Measurements from ENCODE around the gene FAM167B. TPM values are rescaled to one million over a fixed set of nuclear protein-coding genes. Genes with fewer than 3 reads are reported as not detected.

The FAM167B gene
- 10 to 100 TPM in 3 of 4 donors, 1 to 10 TPM in 1; 8.4 to 11.1 (median 10.7) TPM for polyA plus RNA-seq (ENCODE audit: insufficient read length in 4 of 4)

GRCh38 chr1:32246888-32247273 lies at the start of gene FAM167B:
TSS of gene FAM167B (plus strand) at chr1:32247222. CDS start at chr1:32247422, 200 bp downstream.
- DNase-seq (ENCODE audit: low read depth in 4 of 4, low spot score in 3 of 4): no peak

DNA sequence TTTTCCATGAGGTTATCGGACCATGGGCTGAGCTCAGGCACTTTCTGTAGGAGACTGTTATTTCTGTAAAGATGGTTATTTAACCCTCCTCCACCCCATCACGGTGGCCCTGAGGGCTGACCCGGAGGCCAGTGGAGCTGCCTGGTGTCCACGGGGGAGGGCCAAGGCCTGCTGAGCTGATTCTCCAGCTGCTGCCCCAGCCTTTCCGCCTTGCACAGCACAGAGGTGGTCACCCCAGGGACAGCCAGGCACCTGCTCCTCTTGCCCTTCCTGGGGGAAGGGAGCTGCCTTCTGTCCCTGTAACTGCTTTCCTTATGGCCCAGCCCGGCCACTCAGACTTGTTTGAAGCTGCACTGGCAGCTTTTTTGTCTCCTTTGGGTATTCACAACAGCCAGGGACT lies 49.2 kb upstream of the FAM167B start:
- no peak for DNase-seq (ENCODE audit: low read depth in 4 of 4, low spot score in 3 of 4)

DNA sequence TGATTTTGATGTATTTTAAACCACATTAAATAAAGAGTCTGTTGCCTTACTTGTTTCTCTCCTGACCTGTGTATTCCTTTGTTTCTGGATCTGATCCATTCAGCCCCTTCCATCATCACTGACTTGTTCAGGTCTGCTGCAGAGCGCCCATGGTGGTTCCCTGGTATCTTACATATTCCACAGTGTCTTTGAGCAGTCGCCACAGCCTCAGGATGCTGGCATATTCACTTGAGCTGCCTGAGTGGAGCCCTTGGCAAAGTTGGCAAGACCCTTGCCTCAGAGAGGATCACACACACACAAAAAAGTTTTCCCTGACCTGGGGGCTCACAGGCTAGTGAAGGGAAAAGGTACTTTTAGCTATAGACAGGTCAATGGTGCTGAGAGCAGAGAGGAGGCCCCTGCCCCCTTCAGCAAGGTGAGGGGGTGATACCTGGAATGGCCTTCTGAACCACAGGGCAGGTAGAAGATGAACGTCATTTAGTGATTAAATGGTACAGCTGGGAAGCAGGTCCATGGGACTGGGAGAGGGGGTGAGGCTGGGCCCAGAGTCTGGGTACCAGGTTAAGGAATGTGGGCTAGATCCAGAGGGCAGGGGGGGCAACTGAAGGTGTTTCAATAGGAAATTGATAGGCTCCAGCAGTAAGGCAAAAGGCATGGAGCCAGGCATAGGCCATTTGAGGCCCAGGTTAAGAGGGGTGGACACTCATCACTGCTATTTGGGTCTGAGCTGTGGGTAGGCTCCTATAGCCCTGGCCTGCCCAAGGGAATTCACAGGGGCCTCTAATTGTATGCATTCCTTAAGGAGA lies 48.6 kb upstream of the FAM167B start:
- no peak for DNase-seq (ENCODE audit: low read depth in 4 of 4, low spot score in 3 of 4)

GRCh38 chr1:32199043-32199716 lies 47.8 kb upstream of the FAM167B start:
- no peak for DNase-seq (ENCODE audit: low read depth in 4 of 4, low spot score in 3 of 4)

DNA sequence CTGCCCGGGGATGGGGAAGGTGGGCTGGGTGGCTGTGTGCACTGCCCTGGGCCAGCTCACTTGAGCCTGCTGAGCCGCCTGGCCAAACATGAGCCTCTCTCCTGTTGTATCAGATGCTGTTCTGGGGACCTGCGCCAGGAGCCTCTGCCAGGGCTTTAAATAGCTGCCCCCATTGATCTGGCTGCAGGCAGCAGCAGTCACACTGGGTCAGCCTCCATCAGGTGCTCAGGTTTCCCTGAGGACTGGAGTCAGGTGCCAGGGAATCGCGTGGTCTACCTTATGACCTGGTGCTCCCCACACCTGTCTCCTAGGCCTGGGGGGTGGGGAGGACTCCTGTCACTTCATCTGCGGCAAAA lies 47.3 kb upstream of the FAM167B start:
- DNase-seq (ENCODE audit: low read depth in 4 of 4, low spot score in 3 of 4): no peak

GRCh38 chr1:32200226-32201010 lies 46.6 kb upstream of the FAM167B start, which contains the start of gene CCDC28B:
TSS of gene CCDC28B (plus strand) at chr1:32200595. CDS start at chr1:32201936, 1,341 bp downstream.
- DNase-seq (ENCODE audit: low read depth in 4 of 4, low spot score in 3 of 4): peak in 1 of 4 donors; percentile 59

GRCh38 chr1:32201011-32201855 lies 45.8 kb upstream of the FAM167B start:
- DNase-seq (ENCODE audit: low read depth in 4 of 4, low spot score in 3 of 4): no peak

DNA sequence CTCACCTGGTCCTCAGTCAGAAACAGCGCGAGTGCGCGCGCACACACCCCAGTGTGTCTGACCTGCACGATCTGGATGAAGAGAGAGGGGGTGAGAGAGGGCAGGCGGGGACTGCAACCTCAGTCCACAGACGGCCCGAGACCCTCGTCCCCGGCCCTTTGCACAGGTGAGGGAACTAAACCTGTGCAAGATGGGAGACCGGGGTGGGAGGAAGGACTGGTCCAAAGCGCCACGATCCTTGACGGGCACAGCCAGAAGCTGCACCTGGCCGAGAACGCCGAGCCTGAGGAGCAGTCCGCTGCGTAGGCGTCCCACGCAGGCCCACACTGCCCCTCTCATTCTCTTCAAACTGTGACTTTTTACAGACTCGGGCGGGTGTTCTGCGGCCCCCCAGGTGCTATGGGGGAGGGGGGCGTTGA lies 42.1 kb upstream of the FAM167B start:
- no peak for DNase-seq (ENCODE audit: low read depth in 4 of 4, low spot score in 3 of 4)

- peak; percentile 74 to 87 (median 82) for DNase-seq (ENCODE audit: low read depth in 4 of 4, low spot score in 3 of 4)
Measured at GRCh38 chr1:32205401-32206370, 41.3 kb upstream of the FAM167B start, which contains the start of gene IQCC. TSS of gene IQCC (plus strand) at chr1:32205671. CDS start at chr1:32205682, 11 bp downstream.

GRCh38 chr1:32208469-32208868 lies 38.6 kb upstream of the FAM167B start:
- no peak for DNase-seq (ENCODE audit: low read depth in 4 of 4, low spot score in 3 of 4)

- DNase-seq (ENCODE audit: low read depth in 4 of 4, low spot score in 3 of 4): no peak
Measured at GRCh38 chr1:32208891-32209328, 38.1 kb upstream of the FAM167B start, which contains the start of gene DCDC2B. TSS of gene DCDC2B (plus strand) at chr1:32209089. CDS start at chr1:32209094, 5 bp downstream.

DNA sequence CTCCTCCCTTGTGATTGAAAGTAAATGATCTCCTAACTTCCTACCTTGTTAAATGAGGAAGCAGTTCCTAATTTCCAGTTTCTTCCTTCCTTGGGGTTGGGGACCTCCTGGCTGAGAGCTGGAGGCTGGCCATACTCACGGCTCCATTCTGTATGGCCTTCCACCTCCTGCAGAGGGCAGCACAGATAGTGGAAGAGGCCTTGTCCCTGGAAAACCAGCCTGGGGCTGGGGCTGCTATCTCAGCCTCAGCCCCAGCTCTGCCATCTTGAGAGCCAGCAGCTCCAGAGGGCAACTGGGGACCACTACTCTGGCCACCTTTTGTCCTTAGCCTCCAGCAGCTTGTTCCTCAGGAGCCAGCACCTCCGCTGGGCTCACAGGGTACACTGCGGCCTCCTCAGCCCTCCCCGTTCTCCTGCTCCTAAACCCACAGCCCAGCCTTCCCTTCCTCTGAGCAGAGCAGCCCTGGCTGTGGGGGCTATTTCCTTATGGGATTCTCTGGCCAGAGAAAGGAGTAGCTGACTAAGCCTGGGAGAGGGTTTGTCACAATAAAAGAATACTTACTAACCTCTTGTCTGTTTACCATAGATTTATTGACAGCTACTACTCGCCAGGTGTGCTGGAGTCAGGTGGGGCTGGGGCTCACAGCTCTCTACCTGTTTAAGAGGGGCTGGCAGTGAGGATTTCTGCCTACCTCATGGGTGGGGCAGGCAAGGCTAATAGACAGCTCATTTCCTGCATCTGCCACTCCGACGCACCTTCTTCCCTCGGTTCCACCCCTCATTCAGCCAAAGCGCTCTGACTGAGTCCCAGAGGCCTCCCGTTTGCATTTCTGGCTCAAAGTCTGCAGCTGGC lies 31.2 kb upstream of the FAM167B start:
- no peak for DNase-seq (ENCODE audit: low read depth in 4 of 4, low spot score in 3 of 4)

- DNase-seq (ENCODE audit: low read depth in 4 of 4, low spot score in 3 of 4): no peak
Measured at GRCh38 chr1:32216566-32216965, 30.5 kb upstream of the FAM167B start.

- DNase-seq (ENCODE audit: low read depth in 4 of 4, low spot score in 3 of 4): no peak
Measured at GRCh38 chr1:32219022-32219421, 28.0 kb upstream of the FAM167B start.

- no peak for DNase-seq (ENCODE audit: low read depth in 4 of 4, low spot score in 3 of 4)
Measured at GRCh38 chr1:32220746-32221580, 26.1 kb upstream of the FAM167B start.

DNA sequence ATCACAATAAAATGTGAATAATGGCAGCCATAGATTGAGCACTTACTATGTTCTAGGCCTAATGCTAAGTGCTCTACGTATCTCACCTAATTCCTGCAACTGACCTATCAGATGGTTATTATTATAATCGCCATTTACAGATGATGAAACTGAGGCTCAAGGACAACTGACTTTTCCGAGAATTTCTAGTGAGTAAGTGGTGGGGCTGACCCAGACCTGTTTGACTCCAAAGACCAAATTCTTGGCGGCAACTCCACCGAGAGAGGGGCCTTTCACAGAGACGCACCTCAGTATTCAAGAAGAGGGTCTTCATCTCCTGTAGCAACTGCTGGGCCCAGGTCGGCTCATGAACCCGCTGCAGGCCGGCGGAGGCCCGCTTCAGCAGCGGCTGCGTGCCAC lies 25.4 kb upstream of the FAM167B start:
- no peak for DNase-seq (ENCODE audit: low read depth in 4 of 4, low spot score in 3 of 4)

Measured in right renal pelvis (tissue), 4 donors.